Left ventricle myocardium inferior (tissue), 1 donor: ENCODE data around the gene HMGB4. TPM values are rescaled to one million over a fixed set of nuclear protein-coding genes. Genes with fewer than 3 reads are reported as not detected.
A peak's percentile ranks its signal among the peaks of the same experiment; 100 is the strongest.

ENCODE experiments used
- DNase-seq: peaks from one replicate; pipeline ENCODE4 v3.0.0-alpha.2; 2020
- H3K27ac ChIP-seq: fragments of 200-600 bp; replicated peaks from 2 replicates; pipeline ENCODE4 v1.8.0; 2021
- H3K27me3 ChIP-seq: fragments of 200-600 bp; 2 replicates; pipeline ENCODE4 v1.8.0; 2021; ENCODE audit warnings: low read depth
- H3K36me3 ChIP-seq: fragments of 200-600 bp; 2 replicates; pipeline ENCODE4 v1.8.0; 2021
- H3K4me1 ChIP-seq: fragments of 200-600 bp; 2 replicates; pipeline ENCODE4 v1.8.0; 2021
- H3K4me3 ChIP-seq: fragments of 200-600 bp; 2 replicates; pipeline ENCODE4 v1.8.0; 2021; ENCODE audit warnings: mild to moderate bottlenecking, moderate library complexity
- H3K9me3 ChIP-seq: fragments of 200-600 bp; replicated peaks from 2 replicates; pipeline ENCODE4 v1.8.0; 2021
- intact Hi-C: fragments of 100-400 bp; cut with micrococcal nuclease; formaldehyde crosslinking; loops from one replicate; pipeline ENCODE4 v1.11.0; 2022
- total RNA-seq: library from RNA; stranded (reverse); fragmentation: NEBNext Ultra II Directional; extraction: Animal tissue kit (Norgen Biotek cat#: 25700); gene quantifications from one replicate; pipeline ENCODE4 v1.2.1, GENCODE V29; 2021
- TF ChIP-seq, protein P1 (sequence below): fragments of 200-600 bp; IDR thresholded peaks from 2 replicates; pipeline ENCODE4 v1.8.0; 2021; ENCODE audit warnings: antibody characterized with exemption, mild to moderate bottlenecking, borderline replicate concordance
- donor health status: DM: no; HTN: yes; CAD: no; lungs with severe emphysema.

Gene HMGB4
- total RNA-seq, 1 donor from 2014 or later = not detected

DNA sequence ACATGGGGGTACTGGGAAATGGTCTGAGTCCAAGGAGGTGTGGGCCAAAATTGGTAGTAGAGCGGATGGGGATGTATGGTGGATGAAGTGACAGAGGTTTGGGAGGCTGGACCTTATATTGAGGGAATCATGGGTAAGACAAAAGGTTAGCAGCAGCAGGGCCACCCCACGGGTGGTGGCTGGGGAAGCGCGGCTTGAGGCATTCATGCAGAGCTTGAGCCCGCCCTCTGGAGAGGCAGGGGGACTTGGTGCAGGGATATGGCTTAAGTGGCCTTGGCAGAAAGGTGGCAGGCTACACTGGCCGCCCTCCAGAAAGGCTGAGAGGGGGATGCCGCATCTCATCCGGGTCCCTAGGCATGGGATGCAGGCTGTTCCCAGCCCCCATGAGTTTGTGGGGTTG lies 31.5 kb downstream of the HMGB4 start:
- intact Hi-C loops = no loop called here
- TF ChIP-seq, protein P1, sequence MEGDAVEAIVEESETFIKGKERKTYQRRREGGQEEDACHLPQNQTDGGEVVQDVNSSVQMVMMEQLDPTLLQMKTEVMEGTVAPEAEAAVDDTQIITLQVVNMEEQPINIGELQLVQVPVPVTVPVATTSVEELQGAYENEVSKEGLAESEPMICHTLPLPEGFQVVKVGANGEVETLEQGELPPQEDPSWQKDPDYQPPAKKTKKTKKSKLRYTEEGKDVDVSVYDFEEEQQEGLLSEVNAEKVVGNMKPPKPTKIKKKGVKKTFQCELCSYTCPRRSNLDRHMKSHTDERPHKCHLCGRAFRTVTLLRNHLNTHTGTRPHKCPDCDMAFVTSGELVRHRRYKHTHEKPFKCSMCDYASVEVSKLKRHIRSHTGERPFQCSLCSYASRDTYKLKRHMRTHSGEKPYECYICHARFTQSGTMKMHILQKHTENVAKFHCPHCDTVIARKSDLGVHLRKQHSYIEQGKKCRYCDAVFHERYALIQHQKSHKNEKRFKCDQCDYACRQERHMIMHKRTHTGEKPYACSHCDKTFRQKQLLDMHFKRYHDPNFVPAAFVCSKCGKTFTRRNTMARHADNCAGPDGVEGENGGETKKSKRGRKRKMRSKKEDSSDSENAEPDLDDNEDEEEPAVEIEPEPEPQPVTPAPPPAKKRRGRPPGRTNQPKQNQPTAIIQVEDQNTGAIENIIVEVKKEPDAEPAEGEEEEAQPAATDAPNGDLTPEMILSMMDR = no peak
- H3K27ac ChIP-seq = no peak overlapping the region
- no peaks in the 10 kb centered on the region for H3K9me3 ChIP-seq
- no peak for DNase-seq
- no peaks in the 10 kb centered on the region for H3K36me3 ChIP-seq
- peaks cover 15% of the 10 kb centered on the region for H3K27me3 ChIP-seq
- H3K4me3 ChIP-seq = no peak overlapping the region
- peaks cover 8% of the 10 kb centered on the region for H3K4me1 ChIP-seq

DNA sequence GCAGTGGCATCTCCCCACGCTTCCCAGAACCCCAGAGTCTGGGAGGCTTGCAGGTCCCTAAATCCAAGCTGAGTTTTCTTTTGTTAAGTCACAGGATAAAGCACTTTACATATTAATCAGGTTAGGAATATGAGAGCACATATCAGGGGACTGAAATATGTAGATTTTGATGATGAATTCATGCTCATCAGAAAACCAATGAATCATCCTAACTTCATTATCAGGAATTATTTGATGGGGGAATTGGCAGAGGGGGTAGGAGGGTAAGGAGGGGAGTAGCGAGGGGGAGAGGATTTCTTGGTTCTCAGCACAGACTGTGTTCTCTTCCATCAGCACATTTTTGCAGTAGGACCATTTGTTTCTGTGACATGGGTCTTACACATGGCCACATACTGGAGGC lies 32.1 kb downstream of the HMGB4 start:
- peaks cover 15% of the 10 kb centered on the region for H3K27me3 ChIP-seq
- H3K9me3 ChIP-seq = no peaks in the 10 kb centered on the region
- TF ChIP-seq, protein P1 = no peak
- H3K27ac ChIP-seq = no peak overlapping the region
- H3K4me1 ChIP-seq = peaks cover 8% of the 10 kb centered on the region
- no peaks in the 10 kb centered on the region for H3K36me3 ChIP-seq
- no peak overlapping the region for H3K4me3 ChIP-seq
- intact Hi-C loops = no loop called here
- DNase-seq = no peak

DNA sequence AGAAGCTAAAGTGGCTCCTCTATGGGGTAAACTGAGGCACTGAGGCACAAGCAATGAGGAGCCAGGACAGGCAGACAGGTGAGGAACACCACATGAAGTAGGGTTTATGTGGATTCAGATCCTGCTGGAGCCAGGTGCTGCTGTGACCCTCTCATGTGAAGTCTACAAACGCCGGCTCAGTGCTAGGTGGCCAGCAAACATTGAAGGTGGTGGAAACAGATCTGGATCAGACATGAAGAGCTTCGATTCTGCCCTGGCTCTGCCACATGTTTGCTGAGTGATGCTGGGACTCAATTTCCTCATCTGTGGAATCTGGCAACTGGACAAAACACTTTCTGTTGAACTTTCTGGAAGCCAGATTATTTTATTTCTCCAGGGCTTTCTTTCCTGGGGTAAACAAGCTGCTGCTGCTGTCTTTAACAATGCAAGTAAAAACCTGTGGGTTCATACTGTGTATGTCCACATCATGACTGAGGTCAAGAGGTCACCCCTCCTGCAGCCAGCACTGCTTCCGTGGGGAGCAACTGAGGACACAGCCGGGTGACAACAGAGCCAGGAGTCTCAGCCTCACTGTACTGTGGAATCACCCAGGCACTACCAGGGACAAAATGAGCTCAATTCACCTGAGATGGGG lies 33.3 kb downstream of the HMGB4 start:
- Histone ChIP-seq H3K9me3 (no peaks in the 10 kb centered on the region), H3K4me3 (no peak overlapping the region), H3K36me3 (no peaks in the 10 kb centered on the region), H3K27ac (no peak overlapping the region), H3K4me1 (peaks cover 8% of the 10 kb centered on the region), H3K27me3 (peaks cover 15% of the 10 kb centered on the region)
- TF ChIP-seq, protein P1 = no peak
- peak; percentile 32 for DNase-seq
- intact Hi-C loops = no loop called here

DNA sequence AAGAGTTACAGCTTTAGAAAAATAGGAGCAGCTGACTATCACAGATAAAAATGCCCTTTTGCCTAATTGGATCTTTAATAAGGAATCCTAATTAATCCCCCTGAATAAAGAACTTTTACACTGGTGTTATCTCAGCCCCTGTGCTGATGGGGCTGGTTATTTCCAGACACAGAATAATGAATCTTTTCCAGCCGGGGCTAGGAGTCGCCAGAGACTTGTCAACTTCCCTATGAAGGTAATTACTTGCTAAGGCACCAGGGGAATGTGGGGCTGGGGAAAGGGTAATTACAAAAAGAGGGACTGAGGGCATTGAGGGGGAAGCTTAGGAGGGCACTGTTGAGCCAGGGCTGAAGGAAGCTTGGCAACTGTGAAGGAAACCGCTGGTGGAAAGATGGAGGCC lies 34.5 kb downstream of the HMGB4 start:
- Histone ChIP-seq H3K27me3 (peaks cover 17% of the 10 kb centered on the region), H3K36me3 (no peaks in the 10 kb centered on the region), H3K4me1 (peaks cover 18% of the 10 kb centered on the region), H3K4me3 (no peak overlapping the region), H3K9me3 (no peaks in the 10 kb centered on the region), H3K27ac (no peak overlapping the region)
- intact Hi-C loops = no loop called here
- TF ChIP-seq, protein P1 = no peak
- no peak for DNase-seq

DNA sequence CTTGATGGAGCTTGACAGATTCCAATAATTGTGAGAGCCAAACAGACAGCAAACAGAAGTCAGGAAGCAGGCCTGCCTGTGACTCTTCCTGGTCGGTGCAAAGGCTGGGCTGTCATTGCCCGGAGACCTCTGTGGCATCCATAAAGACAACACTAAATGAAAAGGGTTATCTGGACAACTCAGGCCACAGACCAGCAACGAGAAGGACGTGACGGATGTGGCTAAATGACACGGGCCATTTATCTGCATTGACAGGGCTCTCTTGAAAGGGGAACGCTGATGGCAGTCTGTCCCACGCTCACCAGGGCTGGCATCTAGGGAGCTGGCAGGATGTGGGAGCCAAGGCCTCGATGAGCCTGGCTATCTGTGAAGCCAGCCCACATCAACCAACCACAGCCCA lies 35.0 kb downstream of the HMGB4 start:
- DNase-seq = no peak
- intact Hi-C loops = no loop called here
- no peaks in the 10 kb centered on the region for H3K36me3 ChIP-seq
- H3K9me3 ChIP-seq = no peaks in the 10 kb centered on the region
- no peak overlapping the region for H3K27ac ChIP-seq
- H3K27me3 ChIP-seq = peaks cover 21% of the 10 kb centered on the region
- H3K4me1 ChIP-seq = peaks cover 20% of the 10 kb centered on the region
- TF ChIP-seq, protein P1 = no peak
- H3K4me3 ChIP-seq = no peak overlapping the region
